Mesendoderm (in vitro differentiated cells): ENCODE results near the gene MEF2C.

Source experiments
- DNase-seq: peaks from one replicate; pipeline ENCODE4 v3.0.0; 2013
- H2AK5ac ChIP-seq: 2 replicates; pipeline ENCODE4 v1.6.1; 2013; ENCODE audit warnings: low read length, inconsistent platforms
- H2BK120ac ChIP-seq: 2 replicates; pipeline ENCODE4 v1.6.1; 2013; ENCODE audit warnings: low read depth, mild to moderate bottlenecking, low read length, moderate library complexity, mixed read lengths
- H2BK15ac ChIP-seq: replicated peaks from 2 replicates; pipeline ENCODE4 v1.6.1; 2013; ENCODE audit warnings: low read depth, mild to moderate bottlenecking, moderate library complexity
- H2BK5ac ChIP-seq: 2 replicates; pipeline ENCODE4 v1.6.1; 2013; ENCODE audit warnings: low read length, inconsistent platforms
- H3K18ac ChIP-seq: 2 replicates; pipeline ENCODE4 v1.6.1; 2013; ENCODE audit warnings: mild to moderate bottlenecking, low read length, mixed read lengths
- H3K23ac ChIP-seq: one replicate; pipeline ENCODE4 v1.6.1; 2013; ENCODE audit warnings: low read length
- H3K27ac ChIP-seq: 2 replicates; pipeline ENCODE4 v1.5.1; 2013; ENCODE audit warnings: low read depth, mild to moderate bottlenecking, inconsistent platforms, low read length, moderate library complexity
- H3K27me3 ChIP-seq: 2 replicates; pipeline ENCODE4 v1.6.1; 2013; ENCODE audit warnings: low read length, control low read depth, mild to moderate bottlenecking, inconsistent platforms; ENCODE audit not compliant: insufficient read depth, poor library complexity
- H3K36me3 ChIP-seq: 2 replicates; pipeline ENCODE4 v1.6.1; 2013; ENCODE audit warnings: low read length, inconsistent platforms; ENCODE audit not compliant: control insufficient read depth, insufficient read depth
- H3K4ac ChIP-seq: one replicate; pipeline ENCODE4 v1.6.1; 2013; ENCODE audit warnings: low read depth, mild to moderate bottlenecking, low read length, moderate library complexity
- H3K4me1 ChIP-seq: 2 replicates; pipeline ENCODE4 v1.6.1; 2013; ENCODE audit warnings: low read depth, low read length, inconsistent platforms; ENCODE audit not compliant: control insufficient read depth
- H3K4me2 ChIP-seq: 2 replicates; pipeline ENCODE4 v1.6.1; 2013; ENCODE audit warnings: low read length
- H3K4me3 ChIP-seq: 2 replicates; pipeline ENCODE4 v1.5.1; 2013; ENCODE audit warnings: mild to moderate bottlenecking, low read length
- H3K56ac ChIP-seq: one replicate; pipeline ENCODE4 v1.6.1; 2013; ENCODE audit warnings: low read length
- H3K79me1 ChIP-seq: 2 replicates; pipeline ENCODE4 v1.6.1; 2013; ENCODE audit warnings: low read length, inconsistent platforms
- H3K79me2 ChIP-seq: 2 replicates; pipeline ENCODE4 v1.6.1; 2013; ENCODE audit warnings: mild to moderate bottlenecking, low read length; ENCODE audit not compliant: control insufficient read depth, insufficient read depth
- H3K9ac ChIP-seq: 2 replicates; pipeline ENCODE4 v1.6.1; 2013; ENCODE audit warnings: low read length, inconsistent platforms
- H4K5ac ChIP-seq: one replicate; pipeline ENCODE4 v1.6.1; 2013; ENCODE audit warnings: low read length
- H4K8ac ChIP-seq: one replicate; pipeline ENCODE4 v1.6.1; 2013; ENCODE audit warnings: low read depth, mild to moderate bottlenecking, control low read depth, low read length, moderate library complexity
- WGBS: extraction: QIAGEN DNeasy Blood & Tissue Kit; methylation state at CpG from one replicate; pipeline ENCODE4 v1.1.7; 2013; ENCODE audit warnings: low lambda C conversion rate, missing lambda C conversion rate; ENCODE audit not compliant: insufficient coverage; ENCODE audit errors: extremely low coverage; 5-methylcytosine and 5-hydroxymethylcytosine counted together

The MEF2C gene

GRCh38 chr5:88831816-88832215 lies 51.2 kb downstream of the MEF2C start:
- Histone ChIP-seq H2BK15ac (no peak overlapping the region), H3K9ac (no peak overlapping the region), H3K79me2 (no peaks in the 10 kb centered on the region), H3K36me3 (no peaks in the 10 kb centered on the region), H4K5ac (no peak overlapping the region), H3K4me1 (no peaks in the 10 kb centered on the region), H3K27me3 (no peaks in the 10 kb centered on the region), H4K8ac (no peak overlapping the region), H2BK120ac (no peak overlapping the region), H3K4me3 (no peak overlapping the region), H3K27ac (no peak overlapping the region), H3K56ac (no peak overlapping the region), H3K4ac (no peak overlapping the region), H2AK5ac (no peak overlapping the region), H2BK5ac (no peak overlapping the region), H3K4me2 (no peak overlapping the region), H3K79me1 (no peaks in the 10 kb centered on the region), H3K23ac (no peak overlapping the region), H3K18ac (no peak overlapping the region)
- no CpG with 5 or more reads among the region's 1 CpG for WGBS
- DNase-seq, result no peak

GRCh38 chr5:88830567-88830966 lies 52.4 kb downstream of the MEF2C start:
- no peak overlapping the region for H3K27ac ChIP-seq
- H3K79me2 ChIP-seq, result no peaks in the 10 kb centered on the region
- H3K56ac ChIP-seq, result no peak overlapping the region
- no peak overlapping the region for H3K4me3 ChIP-seq
- H2AK5ac ChIP-seq, result no peak overlapping the region
- no peak overlapping the region for H2BK5ac ChIP-seq
- H3K4ac ChIP-seq, result no peak overlapping the region
- no peak overlapping the region for H2BK15ac ChIP-seq
- no peak for DNase-seq
- H3K79me1 ChIP-seq, result no peaks in the 10 kb centered on the region
- H4K5ac ChIP-seq, result no peak overlapping the region
- no peak overlapping the region for H3K23ac ChIP-seq
- no peak overlapping the region for H3K9ac ChIP-seq
- H2BK120ac ChIP-seq, result no peak overlapping the region
- no peak overlapping the region for H3K4me2 ChIP-seq
- no peak overlapping the region for H3K18ac ChIP-seq
- H3K27me3 ChIP-seq, result no peaks in the 10 kb centered on the region
- no peak overlapping the region for H4K8ac ChIP-seq
- no peaks in the 10 kb centered on the region for H3K4me1 ChIP-seq
- H3K36me3 ChIP-seq, result no peaks in the 10 kb centered on the region

- no peak overlapping the region for H2BK15ac ChIP-seq
- no peak overlapping the region for H3K4ac ChIP-seq
- H3K9ac ChIP-seq, result no peak overlapping the region
- H2AK5ac ChIP-seq, result no peak overlapping the region
- H3K4me1 ChIP-seq, result no peaks in the 10 kb centered on the region
- H2BK5ac ChIP-seq, result no peak overlapping the region
- H3K4me3 ChIP-seq, result no peak overlapping the region
- no peak overlapping the region for H4K5ac ChIP-seq
- H3K79me2 ChIP-seq, result no peaks in the 10 kb centered on the region
- no peak overlapping the region for H3K18ac ChIP-seq
- WGBS, result no CpG with 5 or more reads among the region's 3 CpGs
- H2BK120ac ChIP-seq, result no peak overlapping the region
- H3K27me3 ChIP-seq, result no peaks in the 10 kb centered on the region
- no peak overlapping the region for H4K8ac ChIP-seq
- no peak overlapping the region for H3K27ac ChIP-seq
- H3K56ac ChIP-seq, result no peak overlapping the region
- no peaks in the 10 kb centered on the region for H3K79me1 ChIP-seq
- no peaks in the 10 kb centered on the region for H3K36me3 ChIP-seq
- DNase-seq, result no peak
- no peak overlapping the region for H3K4me2 ChIP-seq
- no peak overlapping the region for H3K23ac ChIP-seq
Observed at GRCh38 chr5:88829775-88830174, 53.2 kb downstream of the MEF2C start.

- H4K5ac ChIP-seq, result no peak overlapping the region
- no peak overlapping the region for H2BK15ac ChIP-seq
- no peaks in the 10 kb centered on the region for H3K4me1 ChIP-seq
- no peak overlapping the region for H3K4me2 ChIP-seq
- H4K8ac ChIP-seq, result no peak overlapping the region
- no peaks in the 10 kb centered on the region for H3K79me1 ChIP-seq
- DNase-seq, result peak; percentile 13
- H3K4ac ChIP-seq, result no peak overlapping the region
- H2AK5ac ChIP-seq, result no peak overlapping the region
- no peak overlapping the region for H3K27ac ChIP-seq
- no CpG with 5 or more reads among the region's 3 CpGs for WGBS
- no peak overlapping the region for H2BK5ac ChIP-seq
- no peaks in the 10 kb centered on the region for H3K36me3 ChIP-seq
- H3K27me3 ChIP-seq, result no peaks in the 10 kb centered on the region
- no peak overlapping the region for H3K23ac ChIP-seq
- H3K79me2 ChIP-seq, result no peaks in the 10 kb centered on the region
- H3K18ac ChIP-seq, result no peak overlapping the region
- no peak overlapping the region for H3K4me3 ChIP-seq
- H3K9ac ChIP-seq, result no peak overlapping the region
- H3K56ac ChIP-seq, result no peak overlapping the region
- no peak overlapping the region for H2BK120ac ChIP-seq
Observed at GRCh38 chr5:88829054-88829453, 53.9 kb downstream of the MEF2C start.

GRCh38 chr5:88827997-88828396 lies 55.0 kb downstream of the MEF2C start:
- H4K8ac ChIP-seq, result no peak overlapping the region
- H3K79me1 ChIP-seq, result no peaks in the 10 kb centered on the region
- H3K18ac ChIP-seq, result no peak overlapping the region
- no peak overlapping the region for H3K27ac ChIP-seq
- H3K4me2 ChIP-seq, result no peak overlapping the region
- H3K4me3 ChIP-seq, result no peak overlapping the region
- no peaks in the 10 kb centered on the region for H3K36me3 ChIP-seq
- no peak for DNase-seq
- no peak overlapping the region for H3K56ac ChIP-seq
- no CpG with 5 or more reads among the region's 1 CpG for WGBS
- no peak overlapping the region for H3K23ac ChIP-seq
- H3K4me1 ChIP-seq, result no peaks in the 10 kb centered on the region
- H2BK15ac ChIP-seq, result no peak overlapping the region
- H4K5ac ChIP-seq, result no peak overlapping the region
- H2BK120ac ChIP-seq, result no peak overlapping the region
- no peak overlapping the region for H2BK5ac ChIP-seq
- H3K4ac ChIP-seq, result no peak overlapping the region
- no peak overlapping the region for H2AK5ac ChIP-seq
- H3K27me3 ChIP-seq, result no peaks in the 10 kb centered on the region
- no peaks in the 10 kb centered on the region for H3K79me2 ChIP-seq
- H3K9ac ChIP-seq, result no peak overlapping the region

GRCh38 chr5:88826646-88827585 lies 56.1 kb downstream of the MEF2C start:
- Histone ChIP-seq H3K27me3 (no peaks in the 10 kb centered on the region), H2BK5ac (no peak overlapping the region), H2AK5ac (no peak overlapping the region), H4K5ac (no peak overlapping the region), H3K56ac (no peak overlapping the region), H3K27ac (no peak overlapping the region), H4K8ac (no peak overlapping the region), H3K9ac (no peak overlapping the region), H3K4me2 (no peak overlapping the region), H3K4me1 (no peaks in the 10 kb centered on the region), H2BK120ac (peak overlapping the region; percentile 36), H3K79me2 (no peaks in the 10 kb centered on the region), H3K18ac (no peak overlapping the region), H3K36me3 (no peaks in the 10 kb centered on the region), H3K79me1 (no peaks in the 10 kb centered on the region), H3K23ac (no peak overlapping the region), H3K4me3 (no peak overlapping the region), H3K4ac (no peak overlapping the region), H2BK15ac (no peak overlapping the region)
- WGBS, result no CpG with 5 or more reads among the region's 8 CpGs
- DNase-seq, result peak; percentile 51
